PC-9 (cell line): Measurements from ENCODE around the gene AAK1. TPM values are rescaled to one million over a fixed set of nuclear protein-coding genes. Genes with fewer than 3 reads are reported as not detected.
A peak's percentile ranks its signal among the peaks of the same experiment; 100 is the strongest.

ENCODE experiments used
- BruUV-seq: library from RNA; stranded (reverse); fragments of 400-500 nt; replicated peaks from 2 replicates; lab custom pipeline; 2021; lab: Mats Ljungman, UMichigan
- CTCF ChIA-PET: fragments of 300-600 bp; sonication (Branson Sonifier 250); formaldehyde crosslinking; loops from one replicate; lab custom pipeline; 2022; ENCODE audit warnings: antibody characterized with exemption; lab: Charles Lee
- POLR2A ChIA-PET: fragments of 300-600 bp; sonication (Branson Sonifier 250); formaldehyde crosslinking; loops from one replicate; lab custom pipeline; 2022; ENCODE audit warnings: antibody characterized with exemption; ENCODE audit not compliant: unreplicated experiment; lab: Charles Lee
- DNase-seq, 2 experiments: peaks; one replicate each; pipeline versions ENCODE4 v3.0.0 to v3.0.0-alpha.2; 2015 to 2022; ENCODE audit warnings: mixed read lengths in 1 of 2
- H2AFZ ChIP-seq: fragments of 200-600 bp; sonication (generic); 2 replicates; pipeline ENCODE4 v1.8.1; 2017; ENCODE audit warnings: antibody characterized with exemption
- H3F3A ChIP-seq: fragments of 200-600 bp; sonication (generic); 2 replicates; pipeline ENCODE4 v1.8.1; 2017; ENCODE audit warnings: antibody characterized with exemption, mild to moderate bottlenecking, low read depth; ENCODE audit not compliant: insufficient read depth
- H3K27ac ChIP-seq: fragments of 200-600 bp; sonication (generic); 2 replicates; pipeline ENCODE4 v1.6.1; 2016; ENCODE audit warnings: mixed run types
- H3K27me3 ChIP-seq: fragments of 200-600 bp; sonication (generic); 2 replicates; pipeline ENCODE4 v1.6.1; 2016; ENCODE audit warnings: low read depth, mixed run types; ENCODE audit not compliant: insufficient read depth
- H3K36me3 ChIP-seq: fragments of 200-600 bp; sonication (generic); 2 replicates; pipeline ENCODE4 v1.6.1; 2016; ENCODE audit warnings: low read depth, mixed run types
- H3K4me1 ChIP-seq: fragments of 200-600 bp; sonication (generic); replicated peaks from 2 replicates; pipeline ENCODE4 v1.6.1; 2016; ENCODE audit warnings: mixed run types; ENCODE audit not compliant: insufficient read depth
- H3K4me2 ChIP-seq: fragments of 200-600 bp; sonication (generic); 2 replicates; pipeline ENCODE4 v1.6.1; 2017; ENCODE audit warnings: mixed run types
- H3K4me3 ChIP-seq: fragments of 200-600 bp; sonication (generic); 2 replicates; pipeline ENCODE4 v1.6.1; 2016; ENCODE audit warnings: mixed run types
- H3K79me2 ChIP-seq: fragments of 200-600 bp; sonication (generic); 2 replicates; pipeline ENCODE4 v1.6.1; 2017; ENCODE audit warnings: low read depth, mixed run types
- H3K9me2 ChIP-seq: fragments of 200-600 bp; sonication (generic); 2 replicates; pipeline ENCODE4 v1.8.1; 2017; ENCODE audit warnings: mild to moderate bottlenecking; ENCODE audit not compliant: insufficient read depth
- H3K9me3 ChIP-seq: fragments of 200-600 bp; sonication (generic); 2 replicates; pipeline ENCODE4 v1.8.1; 2016; ENCODE audit warnings: low read depth; ENCODE audit not compliant: insufficient read depth
- H4K20me1 ChIP-seq: fragments of 200-600 bp; sonication (generic); 2 replicates; pipeline ENCODE4 v1.8.1; 2017; ENCODE audit not compliant: insufficient read depth
- CTCF ChIP-seq: fragments of 200-600 bp; sonication (generic); conservative IDR thresholded peaks from 2 replicates; pipeline ENCODE4 v1.6.1; 2017; ENCODE audit warnings: mixed run types, antibody characterized with exemption, mild to moderate bottlenecking, moderate library complexity
- EZH2 ChIP-seq: fragments of 200-600 bp; sonication (generic); IDR thresholded peaks from 2 replicates; pipeline ENCODE4 v1.8.0; 2017; ENCODE audit warnings: antibody characterized with exemption, low read depth
- intact Hi-C: fragments of 100-400 bp; cut with micrococcal nuclease; formaldehyde crosslinking; loops from one replicate; pipeline ENCODE4 v1.10.0; 2022; ENCODE audit not compliant: unreplicated experiment
- total RNA-seq: library from RNA; stranded (reverse); gene quantifications from 2 replicates; pipeline ENCODE4 v1.2.3, GENCODE V29; 2021

Gene AAK1
- total RNA-seq, 1 experiment from 2014 or later: 66.6 TPM

- CTCF ChIA-PET: interaction anchor here (1.1 to 1.4 kb wide), 2 partner anchors 16 to 78 kb away, joined by 4 read pairs; no protein-coding TSS in a partner anchor
- H3K9me2 ChIP-seq: no peaks in the 10 kb centered on the region; the same call in 1 of the 2 replicates
- peaks cover 84% of the 10 kb centered on the region for H3K4me1 ChIP-seq
- peaks cover 42% of the 10 kb centered on the region for H3F3A ChIP-seq
- H4K20me1 ChIP-seq: no peaks in the 10 kb centered on the region
- DNase-seq: peak; percentile 67 to 99
- H3K36me3 ChIP-seq: 0 out of 2 replicates have a peak, but pooled peaks cover 10% of the 10 kb centered on the region
- H3K27ac ChIP-seq: peak overlapping the region; percentile 91
- H3K9me3 ChIP-seq: no peaks in the 10 kb centered on the region
- H3K79me2 ChIP-seq: peaks cover 93% of the 10 kb centered on the region
- no peaks in the 10 kb centered on the region for H3K27me3 ChIP-seq
- BruUV-seq: no TSS peak
- H3K4me2 ChIP-seq: peak overlapping the region; percentile 65
- peak overlapping the region; percentile 12; the same call in 1 of the 2 replicates for H3K4me3 ChIP-seq
- no peak for TF ChIP-seq EZH2
- TF ChIP-seq CTCF: no peak
- H2AFZ ChIP-seq: no peak overlapping the region
- intact Hi-C loops: loop anchor here (1.0 kb wide), 2 partner anchors 49 to 75 kb away; no protein-coding TSS in a partner anchor
- POLR2A ChIA-PET: interaction anchor here (0.6 kb wide), 1 partner anchor 30 kb away, joined by 5 read pairs; no protein-coding TSS in a partner anchor
These were observed 76.2 kb downstream of the AAK1 start for GRCh38 chr2:69567157-69567908.

GRCh38 chr2:69566669-69567068 lies 76.9 kb downstream of the AAK1 start:
- H2AFZ ChIP-seq: no peak overlapping the region
- H3K27me3 ChIP-seq: no peaks in the 10 kb centered on the region
- peaks cover 45% of the 10 kb centered on the region for H3F3A ChIP-seq
- H3K9me2 ChIP-seq: no peaks in the 10 kb centered on the region; the same call in 1 of the 2 replicates
- peak overlapping the region; percentile 91 for H3K27ac ChIP-seq
- peak overlapping the region; percentile 65 for H3K4me2 ChIP-seq
- H3K4me3 ChIP-seq: peak overlapping the region; percentile 2; the same call in 1 of the 2 replicates
- peaks cover 78% of the 10 kb centered on the region for H3K4me1 ChIP-seq
- H4K20me1 ChIP-seq: no peaks in the 10 kb centered on the region
- TF ChIP-seq EZH2 (no peak), CTCF (no peak)
- intact Hi-C loops: loop anchor here (1.0 kb wide), 2 partner anchors 50 to 76 kb away; no protein-coding TSS in a partner anchor
- 0 out of 2 replicates have a peak, but pooled peaks cover 10% of the 10 kb centered on the region for H3K36me3 ChIP-seq
- TSS peak; percentile 62 for BruUV-seq
- no peaks in the 10 kb centered on the region for H3K9me3 ChIP-seq
- DNase-seq: no peak
- CTCF ChIA-PET: interaction anchor here (0.6 to 1.4 kb wide), 3 partner anchors 16 to 157 kb away, joined by 4 read pairs; no protein-coding TSS in a partner anchor
- H3K79me2 ChIP-seq: peaks cover 93% of the 10 kb centered on the region
- POLR2A ChIA-PET: no interaction called here

- intact Hi-C loops: no loop called here
- Histone ChIP-seq H3K9me3 (no peaks in the 10 kb centered on the region), H3F3A (peaks cover 46% of the 10 kb centered on the region), H3K27me3 (no peaks in the 10 kb centered on the region), H3K4me2 (peak overlapping the region; percentile 65), H4K20me1 (no peaks in the 10 kb centered on the region), H3K4me3 (no peak overlapping the region), H3K9me2 (no peaks in the 10 kb centered on the region), H2AFZ (no peak overlapping the region), H3K79me2 (peaks cover 94% of the 10 kb centered on the region), H3K27ac (peak overlapping the region; percentile 91), H3K36me3 (0 out of 2 replicates have a peak, but pooled peaks cover 10% of the 10 kb centered on the region), H3K4me1 (peaks cover 72% of the 10 kb centered on the region)
- ChIA-PET POLR2A (no interaction called here), CTCF (interaction anchor here (1.1 to 1.4 kb wide), 2 partner anchors 50 to 79 kb away, joined by 4 read pairs; no protein-coding TSS in a partner anchor)
- TF ChIP-seq CTCF: peak; percentile 79
- no peak for TF ChIP-seq EZH2
- DNase-seq: peak in 1 of 2 experiments; percentile 25
- BruUV-seq: no TSS peak
These were observed 78.1 kb downstream of the AAK1 start for GRCh38 chr2:69565431-69565839.
